Measurements from ENCODE around the gene L3MBTL4. TPM values are rescaled to one million over a fixed set of nuclear protein-coding genes. Genes with fewer than 3 reads are reported as not detected.

L3MBTL4 gene
- total RNA-seq, 4 donors from 2014 or later: 5.6 to 45.7 (median 12.0) TPM

DNA sequence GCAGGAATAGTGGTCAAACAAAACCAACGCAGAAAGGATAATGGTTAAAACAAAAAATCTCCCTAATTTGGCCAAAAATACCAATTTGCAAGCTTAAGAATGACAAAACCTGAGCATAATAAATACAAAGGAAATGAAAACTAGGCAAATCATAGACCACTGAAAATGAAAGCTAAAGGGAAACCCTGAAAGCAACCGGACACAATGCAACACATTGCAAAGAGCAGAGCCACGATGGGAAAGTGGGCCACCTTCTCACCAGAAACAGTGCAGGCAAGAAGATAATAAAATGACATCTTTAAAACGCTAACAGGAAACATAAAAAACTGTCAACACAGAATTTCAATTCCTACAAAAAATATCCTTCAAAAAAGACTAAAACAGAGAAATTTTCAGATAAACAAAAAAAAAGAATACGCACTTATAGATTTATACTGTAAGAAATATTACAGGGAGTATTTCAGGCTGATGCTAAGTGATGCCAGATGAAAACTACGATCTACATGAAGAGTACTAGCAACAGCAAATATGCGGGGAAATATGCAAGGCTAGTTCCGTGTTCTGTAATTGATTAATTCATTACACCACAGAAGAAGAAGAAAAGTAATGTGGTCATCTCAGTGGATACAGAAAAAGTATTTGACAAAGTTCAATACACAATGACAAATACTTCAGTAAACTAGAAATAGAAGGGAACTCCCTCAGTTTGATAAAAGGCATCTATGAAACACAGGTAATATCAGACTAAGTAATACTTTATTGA, 239.5 kb downstream of the L3MBTL4 start:
- H3K36me3 ChIP-seq: no peaks in the 10 kb centered on the region
- no peak for DNase-seq
- no peaks in the 10 kb centered on the region for H3K4me1 ChIP-seq
- H3K4me3 ChIP-seq: no peak overlapping the region
- no peaks in the 10 kb centered on the region for H3K9me3 ChIP-seq
- H3K27me3 ChIP-seq: no peaks in the 10 kb centered on the region
- no peak overlapping the region for H3K27ac ChIP-seq
- intact Hi-C loops (cut with DNase I; ENCODE audit: low total_unique reads): no loop called here
- no peak for TF ChIP-seq POLR2A (IDR thresholded peaks at IDR 0.05)
- TF ChIP-seq, protein P1, sequence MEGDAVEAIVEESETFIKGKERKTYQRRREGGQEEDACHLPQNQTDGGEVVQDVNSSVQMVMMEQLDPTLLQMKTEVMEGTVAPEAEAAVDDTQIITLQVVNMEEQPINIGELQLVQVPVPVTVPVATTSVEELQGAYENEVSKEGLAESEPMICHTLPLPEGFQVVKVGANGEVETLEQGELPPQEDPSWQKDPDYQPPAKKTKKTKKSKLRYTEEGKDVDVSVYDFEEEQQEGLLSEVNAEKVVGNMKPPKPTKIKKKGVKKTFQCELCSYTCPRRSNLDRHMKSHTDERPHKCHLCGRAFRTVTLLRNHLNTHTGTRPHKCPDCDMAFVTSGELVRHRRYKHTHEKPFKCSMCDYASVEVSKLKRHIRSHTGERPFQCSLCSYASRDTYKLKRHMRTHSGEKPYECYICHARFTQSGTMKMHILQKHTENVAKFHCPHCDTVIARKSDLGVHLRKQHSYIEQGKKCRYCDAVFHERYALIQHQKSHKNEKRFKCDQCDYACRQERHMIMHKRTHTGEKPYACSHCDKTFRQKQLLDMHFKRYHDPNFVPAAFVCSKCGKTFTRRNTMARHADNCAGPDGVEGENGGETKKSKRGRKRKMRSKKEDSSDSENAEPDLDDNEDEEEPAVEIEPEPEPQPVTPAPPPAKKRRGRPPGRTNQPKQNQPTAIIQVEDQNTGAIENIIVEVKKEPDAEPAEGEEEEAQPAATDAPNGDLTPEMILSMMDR (IDR thresholded peaks at IDR 0.05): no peak

DNA sequence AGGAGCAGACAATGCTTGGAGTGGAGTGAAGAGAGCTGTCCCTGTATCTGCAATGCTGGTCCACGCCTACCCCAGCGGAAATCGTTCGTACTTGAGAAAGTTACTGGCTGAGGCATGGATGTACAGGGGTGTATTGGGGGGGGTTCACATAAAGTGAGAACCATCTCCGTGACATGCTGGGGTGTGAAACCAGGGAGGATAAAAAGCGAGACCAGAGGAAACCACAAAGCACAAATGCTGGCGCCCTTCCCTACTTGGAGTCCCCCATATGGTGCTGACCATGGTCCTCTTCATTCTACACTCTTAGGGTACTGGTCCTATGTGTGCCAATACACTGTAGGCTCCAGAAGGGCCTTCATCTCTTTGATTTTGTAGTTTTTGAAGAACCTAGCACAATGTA, 244.1 kb downstream of the L3MBTL4 start:
- Histone ChIP-seq H3K4me3 (no peak overlapping the region), H3K36me3 (no peaks in the 10 kb centered on the region), H3K4me1 (no peaks in the 10 kb centered on the region), H3K27ac (no peak overlapping the region), H3K9me3 (no peaks in the 10 kb centered on the region), H3K27me3 (no peaks in the 10 kb centered on the region)
- intact Hi-C loops (cut with DNase I; ENCODE audit: low total_unique reads): no loop called here
- TF ChIP-seq, protein P1 (IDR thresholded peaks at IDR 0.05): no peak
- TF ChIP-seq POLR2A (IDR thresholded peaks at IDR 0.05): no peak
- DNase-seq: no peak

DNA sequence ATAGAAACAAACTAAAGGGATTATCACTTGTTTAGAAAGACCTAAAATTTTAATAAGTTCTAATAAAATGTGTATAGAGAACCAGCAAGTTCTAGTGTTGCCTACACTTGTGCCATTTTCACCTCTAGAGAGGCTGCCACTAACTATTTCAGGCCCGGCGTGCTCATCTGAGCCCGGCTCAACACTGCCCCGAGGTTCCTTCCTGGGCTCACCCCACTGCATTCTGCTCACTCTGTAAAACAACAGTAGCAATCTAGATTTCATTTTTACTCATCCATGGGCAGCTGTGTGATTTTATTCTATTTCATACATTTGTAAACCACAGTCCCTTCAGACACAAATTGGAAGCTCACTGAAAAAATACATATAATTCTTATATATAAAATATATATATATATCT, 253.2 kb downstream of the L3MBTL4 start:
- Histone ChIP-seq H3K4me1 (no peaks in the 10 kb centered on the region), H3K9me3 (no peaks in the 10 kb centered on the region), H3K27ac (no peak overlapping the region), H3K4me3 (no peak overlapping the region), H3K36me3 (no peaks in the 10 kb centered on the region), H3K27me3 (no peaks in the 10 kb centered on the region)
- intact Hi-C loops (cut with DNase I; ENCODE audit: low total_unique reads): no loop called here
- TF ChIP-seq POLR2A (IDR thresholded peaks at IDR 0.05): no peak
- TF ChIP-seq, protein P1 (IDR thresholded peaks at IDR 0.05): no peak
- no peak for DNase-seq

DNA sequence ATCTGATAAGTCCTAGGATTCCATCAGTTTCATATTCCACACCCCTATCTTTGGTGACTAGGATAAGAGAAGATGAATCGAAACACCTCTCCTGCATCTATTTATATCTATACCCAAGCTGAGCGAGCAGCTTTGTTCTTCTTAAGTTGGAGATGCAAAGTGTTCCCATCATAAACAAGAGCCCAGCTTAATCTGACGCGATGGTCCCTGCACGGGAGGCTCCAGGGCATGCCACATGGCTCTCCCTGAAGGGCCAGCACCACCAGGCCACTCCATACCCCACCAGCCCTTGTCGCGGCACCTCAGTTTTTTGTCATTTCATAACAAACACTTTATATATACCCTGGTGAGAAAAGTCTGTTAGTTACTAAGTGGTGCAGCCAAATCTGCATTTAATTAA, 255.3 kb downstream of the L3MBTL4 start:
- H3K4me3 ChIP-seq: no peak overlapping the region
- H3K27me3 ChIP-seq: no peaks in the 10 kb centered on the region
- H3K4me1 ChIP-seq: no peaks in the 10 kb centered on the region
- no peak for DNase-seq
- TF ChIP-seq, protein P1 (IDR thresholded peaks at IDR 0.05): no peak
- no peak for TF ChIP-seq POLR2A (IDR thresholded peaks at IDR 0.05)
- intact Hi-C loops (cut with DNase I; ENCODE audit: low total_unique reads): no loop called here
- H3K27ac ChIP-seq: no peak overlapping the region
- H3K9me3 ChIP-seq: no peaks in the 10 kb centered on the region
- H3K36me3 ChIP-seq: no peaks in the 10 kb centered on the region

DNA sequence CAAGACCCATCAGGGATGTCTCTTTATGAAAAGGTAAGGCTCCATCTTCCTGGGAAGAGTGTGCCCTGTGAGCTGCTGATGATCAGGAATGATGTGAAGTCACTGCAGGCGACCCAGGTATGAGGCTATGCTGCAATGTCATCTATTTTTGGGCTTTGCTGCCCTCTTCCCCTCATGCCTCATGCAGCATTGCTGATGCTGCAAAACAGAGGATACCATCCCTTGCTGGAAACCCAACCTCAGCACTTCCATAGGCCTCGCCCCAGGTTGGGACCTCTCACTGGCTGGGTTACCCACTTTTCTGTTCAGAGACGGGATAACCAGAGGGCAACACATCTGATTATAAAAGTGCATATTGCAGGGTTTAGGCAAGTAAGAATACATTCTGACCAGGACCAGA, 255.8 kb downstream of the L3MBTL4 start:
- no peaks in the 10 kb centered on the region for H3K4me1 ChIP-seq
- intact Hi-C loops (cut with DNase I; ENCODE audit: low total_unique reads): no loop called here
- H3K27me3 ChIP-seq: no peaks in the 10 kb centered on the region
- DNase-seq: no peak
- H3K27ac ChIP-seq: no peak overlapping the region
- no peak for TF ChIP-seq POLR2A (IDR thresholded peaks at IDR 0.05)
- TF ChIP-seq, protein P1 (IDR thresholded peaks at IDR 0.05): no peak
- H3K36me3 ChIP-seq: no peaks in the 10 kb centered on the region
- no peaks in the 10 kb centered on the region for H3K9me3 ChIP-seq
- H3K4me3 ChIP-seq: no peak overlapping the region
